ENCODE measurements around the gene SULT2B1.
"Not testable (repeated sequence)": the region's sequence is repeated elsewhere in the genome, so short reads cannot be mapped to it uniquely, and the experiment has no call there.

SULT2B1 gene

GRCh38 chr19:48551437-48552302 lies at the start of gene SULT2B1:
TSS of gene SULT2B1 (plus strand) at chr19:48552172. CDS start at chr19:48552253, 81 bp downstream.
- DNase-seq (ENCODE audit: low read depth) = no peak

- no peak for DNase-seq (ENCODE audit: low read depth)
These were observed 49.5 kb upstream of the SULT2B1 start for GRCh38 chr19:48502350-48503018.

- DNase-seq (ENCODE audit: low read depth) = no peak
These were observed 45.7 kb upstream of the SULT2B1 start for GRCh38 chr19:48506138-48506733.

GRCh38 chr19:48507911-48508439 lies 44.0 kb upstream of the SULT2B1 start:
- DNase-seq (ENCODE audit: low read depth) = no peak

- no peak for DNase-seq (ENCODE audit: low read depth)
These were observed 43.1 kb upstream of the SULT2B1 start for GRCh38 chr19:48508729-48509411.

GRCh38 chr19:48509467-48510194 lies 42.3 kb upstream of the SULT2B1 start:
- DNase-seq (ENCODE audit: low read depth) = no peak

- peak; percentile 56 for DNase-seq (ENCODE audit: low read depth)
These were observed 41.3 kb upstream of the SULT2B1 start for GRCh38 chr19:48510421-48511268.

- DNase-seq (ENCODE audit: low read depth) = no peak
These were observed 40.6 kb upstream of the SULT2B1 start for GRCh38 chr19:48511321-48511731.

- DNase-seq (ENCODE audit: low read depth) = peak; percentile 63
These were observed 40.0 kb upstream of the SULT2B1 start, which contains the start of gene LMTK3 for GRCh38 chr19:48511800-48512503. TSS of gene LMTK3 (minus strand) at chr19:48511835. CDS start at chr19:48511576, 259 bp downstream.

- no peak for DNase-seq (ENCODE audit: low read depth)
These were observed 39.3 kb upstream of the SULT2B1 start for GRCh38 chr19:48512504-48513288.

GRCh38 chr19:48513289-48514122 lies 38.5 kb upstream of the SULT2B1 start:
- DNase-seq (ENCODE audit: low read depth) = peak; percentile 50

GRCh38 chr19:48514123-48514458 lies 37.9 kb upstream of the SULT2B1 start:
- no peak for DNase-seq (ENCODE audit: low read depth)

GRCh38 chr19:48516536-48516935 lies 35.4 kb upstream of the SULT2B1 start:
- no peak for DNase-seq (ENCODE audit: low read depth)

GRCh38 chr19:48518207-48518606 lies 33.8 kb upstream of the SULT2B1 start:
- DNase-seq (ENCODE audit: low read depth) = no peak

GRCh38 chr19:48519426-48519825 lies 32.5 kb upstream of the SULT2B1 start:
- not testable (repeated sequence) for DNase-seq (ENCODE audit: low read depth)

- no peak for DNase-seq (ENCODE audit: low read depth)
These were observed 31.8 kb upstream of the SULT2B1 start for GRCh38 chr19:48520134-48520533.

GRCh38 chr19:48524221-48524620 lies 27.8 kb upstream of the SULT2B1 start:
- DNase-seq (ENCODE audit: low read depth) = no peak

GRCh38 chr19:48524732-48525131 lies 27.2 kb upstream of the SULT2B1 start:
- no peak for DNase-seq (ENCODE audit: low read depth)
